ENCODE data around the gene C3orf18.
"Not testable (repeated sequence)": the region's sequence is repeated elsewhere in the genome, so short reads cannot be mapped to it uniquely, and the experiment has no call there.

Gene C3orf18

GRCh38 chr3:50517721-50518206 is 49.8 kb downstream of the C3orf18 start:
- Histone ChIP-seq H3K4me2 (no peak overlapping the region), H3K27me3 (ENCODE audit: insufficient read depth, low read depth) (peaks cover 29% of the 10 kb centered on the region), H3K79me2 (ENCODE audit: insufficient read depth, low read depth) (no peaks in the 10 kb centered on the region), H2AFZ (ENCODE audit: low read depth) (no peak overlapping the region), H3K27ac (no peak overlapping the region), H4K20me1 (ENCODE audit: insufficient read depth) (no peaks in the 10 kb centered on the region), H3K4me1 (ENCODE audit: low read depth, poor library complexity, severe bottlenecking) (no peaks in the 10 kb centered on the region), H3K36me3 (ENCODE audit: insufficient read depth) (no peaks in the 10 kb centered on the region), H3K9ac (no peak overlapping the region), H3K4me3 (IDR thresholded peaks at IDR 0.05; ENCODE audit: insufficient read depth, low read depth, low read length) (no peak overlapping the region)
- TF ChIP-seq CTCF (conservative IDR thresholded peaks at IDR 0.05; ENCODE audit: low read depth, low read length), result no peak

DNA sequence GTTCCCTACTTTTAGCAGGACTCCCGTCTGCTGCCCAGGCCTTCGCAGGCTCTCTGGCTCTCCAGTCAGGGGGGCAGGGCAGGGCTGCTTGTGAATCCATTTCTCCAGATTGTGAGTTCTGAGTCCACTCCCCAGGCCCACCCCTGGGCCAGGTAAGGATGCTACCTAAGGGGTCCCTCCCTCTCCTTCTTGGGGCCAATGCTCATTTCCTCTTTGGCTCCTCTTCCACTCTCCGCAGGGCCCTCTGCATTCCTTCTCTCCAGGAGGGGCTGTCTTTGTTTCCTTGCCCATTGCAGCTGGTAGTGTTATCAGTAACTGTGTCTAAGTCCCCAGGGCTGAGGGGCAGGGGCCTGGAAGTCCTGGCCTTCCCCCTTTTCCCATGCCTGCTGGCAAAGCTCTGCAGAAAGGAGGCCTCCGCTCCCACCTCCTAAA is 51.1 kb downstream of the C3orf18 start:
- Histone ChIP-seq H3K4me1 (ENCODE audit: low read depth, poor library complexity, severe bottlenecking) (no peaks in the 10 kb centered on the region), H3K79me2 (ENCODE audit: insufficient read depth, low read depth) (no peaks in the 10 kb centered on the region), H2AFZ (ENCODE audit: low read depth) (no peak overlapping the region), H3K27me3 (ENCODE audit: insufficient read depth, low read depth) (peaks cover 29% of the 10 kb centered on the region), H3K4me3 (IDR thresholded peaks at IDR 0.05; ENCODE audit: insufficient read depth, low read depth, low read length) (no peak overlapping the region), H3K36me3 (ENCODE audit: insufficient read depth) (no peaks in the 10 kb centered on the region), H4K20me1 (ENCODE audit: insufficient read depth) (no peaks in the 10 kb centered on the region), H3K27ac (no peak overlapping the region), H3K9ac (no peak overlapping the region), H3K4me2 (no peak overlapping the region)
- no peak for TF ChIP-seq CTCF (conservative IDR thresholded peaks at IDR 0.05; ENCODE audit: low read depth, low read length)

GRCh38 chr3:50515565-50516439 is 51.7 kb downstream of the C3orf18 start:
- Histone ChIP-seq H3K4me3 (IDR thresholded peaks at IDR 0.05; ENCODE audit: insufficient read depth, low read depth, low read length) (no peak overlapping the region), H3K4me2 (no peak overlapping the region), H3K79me2 (ENCODE audit: insufficient read depth, low read depth) (no peaks in the 10 kb centered on the region), H2AFZ (ENCODE audit: low read depth) (no peak overlapping the region), H3K27ac (no peak overlapping the region), H3K36me3 (ENCODE audit: insufficient read depth) (no peaks in the 10 kb centered on the region), H3K27me3 (ENCODE audit: insufficient read depth, low read depth) (peaks cover 25% of the 10 kb centered on the region), H3K4me1 (ENCODE audit: low read depth, poor library complexity, severe bottlenecking) (no peaks in the 10 kb centered on the region), H4K20me1 (ENCODE audit: insufficient read depth) (no peaks in the 10 kb centered on the region), H3K9ac (no peak overlapping the region)
- no peak for TF ChIP-seq CTCF (conservative IDR thresholded peaks at IDR 0.05; ENCODE audit: low read depth, low read length)

DNA sequence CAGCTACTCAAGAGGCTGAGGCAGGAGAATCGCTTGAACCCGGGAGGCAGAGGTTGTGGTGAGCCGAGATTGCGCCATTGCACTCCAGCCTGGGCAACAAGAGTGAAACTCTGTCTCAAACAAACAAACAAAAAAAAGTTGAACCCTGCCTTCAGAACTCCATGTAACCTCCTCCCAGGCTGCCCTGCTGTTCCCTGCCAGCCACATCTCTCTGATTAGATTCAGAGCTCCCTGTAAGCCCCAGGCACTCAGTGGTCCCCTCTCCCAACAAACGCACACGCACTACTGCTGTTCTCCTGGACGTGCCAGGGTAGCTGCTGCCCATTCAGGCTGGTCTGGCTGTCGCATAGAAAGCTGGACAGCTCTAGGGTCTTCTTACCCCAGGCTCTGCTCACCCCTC is 54.6 kb downstream of the C3orf18 start:
- H4K20me1 ChIP-seq (ENCODE audit: insufficient read depth); H3K4me3 ChIP-seq (IDR thresholded peaks at IDR 0.05; ENCODE audit: insufficient read depth, low read depth, low read length); H3K9ac ChIP-seq; H3K4me1 ChIP-seq (ENCODE audit: low read depth, poor library complexity, severe bottlenecking); H3K27ac ChIP-seq; H2AFZ ChIP-seq (ENCODE audit: low read depth); H3K36me3 ChIP-seq (ENCODE audit: insufficient read depth); H3K79me2 ChIP-seq (ENCODE audit: insufficient read depth, low read depth); H3K4me2 ChIP-seq: not testable (repeated sequence)
- peaks cover 25% of the 10 kb centered on the region for H3K27me3 ChIP-seq (ENCODE audit: insufficient read depth, low read depth)

GRCh38 chr3:50512131-50512530 is 55.4 kb downstream of the C3orf18 start:
- peaks cover 20% of the 10 kb centered on the region for H3K27me3 ChIP-seq (ENCODE audit: insufficient read depth, low read depth)
- H2AFZ ChIP-seq (ENCODE audit: low read depth), result no peak overlapping the region
- H3K27ac ChIP-seq, result no peak overlapping the region
- H3K4me2 ChIP-seq, result no peak overlapping the region
- H4K20me1 ChIP-seq (ENCODE audit: insufficient read depth), result no peaks in the 10 kb centered on the region
- H3K36me3 ChIP-seq (ENCODE audit: insufficient read depth), result no peaks in the 10 kb centered on the region
- no peak overlapping the region for H3K9ac ChIP-seq
- no peak overlapping the region for H3K4me3 ChIP-seq (IDR thresholded peaks at IDR 0.05; ENCODE audit: insufficient read depth, low read depth, low read length)
- H3K79me2 ChIP-seq (ENCODE audit: insufficient read depth, low read depth), result no peaks in the 10 kb centered on the region
- H3K4me1 ChIP-seq (ENCODE audit: low read depth, poor library complexity, severe bottlenecking), result no peaks in the 10 kb centered on the region
- no peak for TF ChIP-seq CTCF (conservative IDR thresholded peaks at IDR 0.05; ENCODE audit: low read depth, low read length)

Data from KMS-11 (cell line).